ENCODE data around the gene ANKLE1.

DNA sequence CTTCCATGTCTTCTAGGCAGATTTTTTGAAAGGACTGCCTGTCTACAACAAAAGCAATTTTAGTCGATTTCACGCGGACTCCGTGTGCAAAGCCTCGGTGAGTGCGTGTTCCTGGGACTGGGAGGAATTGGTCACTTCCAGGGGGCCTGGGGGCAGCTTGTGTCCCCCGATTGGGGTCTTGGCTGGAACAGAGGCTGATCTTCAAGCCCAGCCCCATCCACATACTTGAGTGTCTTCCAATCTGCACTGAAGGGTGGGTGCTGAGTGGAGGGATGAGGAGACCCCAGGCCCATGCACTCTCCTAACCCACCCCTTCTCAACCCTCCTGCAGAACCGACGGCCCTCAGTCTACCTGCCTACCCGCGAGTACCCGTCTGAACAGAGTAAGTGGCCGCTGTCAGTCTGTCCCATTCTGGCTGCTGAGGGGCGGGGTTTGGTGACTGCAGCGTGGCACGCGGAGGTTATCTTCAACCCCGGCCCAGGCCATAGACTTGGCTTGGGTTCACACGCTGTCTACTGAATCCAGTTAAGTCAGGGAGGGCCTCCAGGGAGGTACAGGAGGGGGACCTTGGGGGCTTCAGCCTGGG lies 32.4 kb downstream of the ANKLE1 start:
- TF ChIP-seq, protein P1, sequence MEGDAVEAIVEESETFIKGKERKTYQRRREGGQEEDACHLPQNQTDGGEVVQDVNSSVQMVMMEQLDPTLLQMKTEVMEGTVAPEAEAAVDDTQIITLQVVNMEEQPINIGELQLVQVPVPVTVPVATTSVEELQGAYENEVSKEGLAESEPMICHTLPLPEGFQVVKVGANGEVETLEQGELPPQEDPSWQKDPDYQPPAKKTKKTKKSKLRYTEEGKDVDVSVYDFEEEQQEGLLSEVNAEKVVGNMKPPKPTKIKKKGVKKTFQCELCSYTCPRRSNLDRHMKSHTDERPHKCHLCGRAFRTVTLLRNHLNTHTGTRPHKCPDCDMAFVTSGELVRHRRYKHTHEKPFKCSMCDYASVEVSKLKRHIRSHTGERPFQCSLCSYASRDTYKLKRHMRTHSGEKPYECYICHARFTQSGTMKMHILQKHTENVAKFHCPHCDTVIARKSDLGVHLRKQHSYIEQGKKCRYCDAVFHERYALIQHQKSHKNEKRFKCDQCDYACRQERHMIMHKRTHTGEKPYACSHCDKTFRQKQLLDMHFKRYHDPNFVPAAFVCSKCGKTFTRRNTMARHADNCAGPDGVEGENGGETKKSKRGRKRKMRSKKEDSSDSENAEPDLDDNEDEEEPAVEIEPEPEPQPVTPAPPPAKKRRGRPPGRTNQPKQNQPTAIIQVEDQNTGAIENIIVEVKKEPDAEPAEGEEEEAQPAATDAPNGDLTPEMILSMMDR (IDR thresholded peaks at IDR 0.05; ENCODE audit: low read length) = no peak
- no peak for TF ChIP-seq EZH2 (IDR thresholded peaks at IDR 0.05; ENCODE audit: borderline replicate concordance, low read length)

Measured in OCI-LY1 (cell line).